Fibroblast of villous mesenchyme (primary cell): ENCODE measurements around the gene DPPA3. TPM values are rescaled to one million over a fixed set of nuclear protein-coding genes. Genes with fewer than 3 reads are reported as not detected.
"Not testable (repeated sequence)": the region's sequence is repeated elsewhere in the genome, so short reads cannot be mapped to it uniquely, and the experiment has no call there.

Experiments
- DNase-seq: peaks from one replicate; pipeline ENCODE4 v3.0.0-alpha.2; 2010; ENCODE audit warnings: low read depth
- H3K4me3 ChIP-seq: 2 replicates; pipeline ENCODE4 v1.5.1; 2011; ENCODE audit warnings: low read depth, mild to moderate bottlenecking, low read length
- CTCF ChIP-seq: IDR thresholded peaks from 2 replicates; pipeline ENCODE4 v1.5.1; 2012; ENCODE audit warnings: low read depth, mild to moderate bottlenecking, low read length; ENCODE audit not compliant: insufficient read depth
- total RNA-seq: library from RNA; depleted of rRNA; stranded (reverse); fragments of >200 nt; gene quantifications from 2 replicates; pipeline ENCODE4 v1.2.3, GENCODE V29; 2012

Gene DPPA3
- total RNA-seq, 1 donor = not detected

GRCh38 chr12:7723926-7724325, 12.7 kb downstream of the DPPA3 start:
- no peak for DNase-seq
- no peak for TF ChIP-seq CTCF
- H3K4me3 ChIP-seq = no peak overlapping the region

GRCh38 chr12:7729746-7730145, 18.5 kb downstream of the DPPA3 start:
- H3K4me3 ChIP-seq = no peak overlapping the region
- TF ChIP-seq CTCF = no peak

GRCh38 chr12:7730984-7731383, 19.8 kb downstream of the DPPA3 start:
- not testable (repeated sequence) for DNase-seq, H3K4me3 ChIP-seq

More at GRCh38 chr12:7729746-7730145, 18.5 kb downstream of the DPPA3 start:
- no peak for DNase-seq

DNA sequence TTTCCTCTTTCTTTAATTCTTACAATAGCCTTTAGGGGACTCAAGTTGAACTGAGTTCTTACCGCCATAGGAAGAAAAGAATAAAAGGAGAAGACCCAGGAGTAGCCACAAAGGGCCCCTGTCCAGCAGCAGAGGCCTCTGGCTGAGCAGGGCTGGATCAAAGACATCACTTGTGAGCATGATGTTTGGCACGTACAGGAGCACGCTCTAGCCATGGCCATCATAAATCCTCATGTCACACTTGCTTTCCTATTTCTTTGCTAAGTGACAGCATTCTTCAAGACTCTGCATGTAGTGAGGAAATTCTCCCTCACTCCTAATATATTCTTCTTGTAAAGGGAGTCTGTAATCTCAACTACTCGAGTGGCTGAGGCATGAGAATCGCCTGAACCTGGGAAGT, 20.3 kb downstream of the DPPA3 start:
- TF ChIP-seq CTCF = no peak
- no peak for DNase-seq
- no peak overlapping the region for H3K4me3 ChIP-seq

DNA sequence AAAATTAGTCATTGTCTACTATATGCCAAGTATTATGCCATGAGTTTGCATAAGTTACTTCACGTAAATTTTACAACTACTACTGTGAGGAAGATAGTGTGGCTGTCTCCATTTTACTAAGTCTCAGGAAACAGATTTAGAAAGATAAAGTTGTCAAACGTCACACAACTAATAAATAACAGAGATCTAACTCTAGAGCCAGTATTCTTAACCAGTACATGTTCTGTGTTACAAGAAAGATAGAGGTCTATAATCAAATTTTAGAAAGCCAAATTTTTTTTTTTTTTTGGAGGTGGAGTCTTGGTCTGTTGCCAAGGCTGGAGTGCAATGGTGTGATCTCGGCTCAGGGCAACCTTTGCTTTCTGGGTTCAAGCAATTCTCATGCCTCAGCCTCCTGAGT, 21.8 kb downstream of the DPPA3 start:
- no peak for DNase-seq
- TF ChIP-seq CTCF = no peak

GRCh38 chr12:7747246-7747645, 36.0 kb downstream of the DPPA3 start, which contains the start of gene CLEC4C:
TSS of gene CLEC4C (minus strand) at chr12:7747375. CDS start at chr12:7747348, 27 bp downstream.
- no peak within 1 kb of the TSS for H3K4me3 ChIP-seq
- no peak for DNase-seq
- no peak for TF ChIP-seq CTCF

More for the DNA sequence above, 21.8 kb downstream of the DPPA3 start:
- H3K4me3 ChIP-seq = no peak overlapping the region

DNA sequence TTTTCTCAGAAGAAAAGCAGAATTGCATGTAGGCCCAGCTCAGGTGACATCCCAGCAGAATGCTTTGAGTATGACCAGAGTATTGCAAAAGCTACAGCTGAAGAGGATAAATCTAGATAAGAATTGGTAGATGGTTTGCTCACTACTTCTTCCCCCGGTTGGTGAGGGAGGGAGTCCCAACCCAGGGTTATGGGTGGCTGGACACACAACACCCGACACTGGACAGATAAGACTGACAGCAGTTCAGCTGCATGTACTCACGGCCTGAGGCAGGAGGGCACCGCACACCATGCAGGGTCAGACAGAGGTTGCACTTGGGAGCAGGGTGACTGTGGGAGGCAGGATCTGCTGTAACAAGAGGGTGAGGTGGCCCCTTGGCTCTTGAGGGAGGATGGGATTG, 37.6 kb downstream of the DPPA3 start:
- no peak for DNase-seq
- no peak overlapping the region for H3K4me3 ChIP-seq
- no peak for TF ChIP-seq CTCF
